Lower lobe of right lung (tissue), 2 donors: Measurements from ENCODE around the gene SREBF1. TPM values are rescaled to one million over a fixed set of nuclear protein-coding genes. Genes with fewer than 3 reads are reported as not detected.

Experiments used
- ATAC-seq, 2 donors: fragments of 200-7000 bp; cut with Tn5 transposase; one replicate each; pipeline ENCODE4 v1.9.1; 2020 to 2022; ENCODE audit warnings: mild to moderate bottlenecking in 2 of 2, moderate library complexity in 2 of 2
- DNase-seq: peaks from one replicate; pipeline ENCODE4 v3.0.0-alpha.2; 2020
- H3K27ac ChIP-seq: fragments of 200-600 bp; one replicate; pipeline ENCODE4 v1.8.0; 2022
- H3K27me3 ChIP-seq: fragments of 200-600 bp; one replicate; pipeline ENCODE4 v1.8.0; 2022; ENCODE audit warnings: low read depth
- H3K36me3 ChIP-seq: fragments of 200-600 bp; one replicate; pipeline ENCODE4 v1.8.0; 2022; ENCODE audit warnings: mild to moderate bottlenecking
- H3K4me1 ChIP-seq: fragments of 200-600 bp; one replicate; pipeline ENCODE4 v1.8.0; 2022
- H3K4me3 ChIP-seq: fragments of 200-600 bp; one replicate; pipeline ENCODE4 v1.8.0; 2022; ENCODE audit warnings: mild to moderate bottlenecking
- H3K9me3 ChIP-seq: fragments of 200-600 bp; one replicate; pipeline ENCODE4 v1.8.0; 2022
- CTCF ChIP-seq: fragments of 200-600 bp; IDR thresholded peaks from one replicate; pipeline ENCODE4 v1.8.0; 2022; ENCODE audit warnings: antibody characterized with exemption, mild to moderate bottlenecking
- intact Hi-C: fragments of 100-400 bp; cut with DNase I; formaldehyde crosslinking; loops from one replicate; pipeline ENCODE4 v1.11.0; 2022
- total RNA-seq: library from RNA; stranded (reverse); fragmentation: NEBNext Ultra II Directional; extraction: Animal tissue kit (Norgen Biotek cat#: 25700); gene quantifications from one replicate; pipeline ENCODE4 v1.2.1, GENCODE V29; 2021
- donor health status: DM: no; HTN: yes; CAD: no; lungs with severe emphysema.

The SREBF1 gene
- total RNA-seq, 1 donor from 2014 or later, result 77.2 TPM

GRCh38 chr17:17813055-17813724 lies 23.6 kb downstream of the SREBF1 start:
- Histone ChIP-seq H3K4me3 (no peak overlapping the region), H3K27me3 (no peaks in the 10 kb centered on the region), H3K9me3 (no peaks in the 10 kb centered on the region), H3K36me3 (peaks cover 69% of the 10 kb centered on the region), H3K4me1 (peaks cover 30% of the 10 kb centered on the region), H3K27ac (no peak overlapping the region)
- no peak for DNase-seq
- intact Hi-C loops, result loop anchor here (5.0 kb wide), 1 partner anchor 49 kb away; no protein-coding TSS in a partner anchor
- no peak for TF ChIP-seq CTCF
- ATAC-seq, result no peak

GRCh38 chr17:17812211-17813054 lies 24.4 kb downstream of the SREBF1 start:
- H3K36me3 ChIP-seq, result peaks cover 64% of the 10 kb centered on the region
- H3K9me3 ChIP-seq, result no peaks in the 10 kb centered on the region
- intact Hi-C loops, result loop anchor here (5.0 kb wide), 1 partner anchor 50 kb away; no protein-coding TSS in a partner anchor
- TF ChIP-seq CTCF, result peak; percentile 100
- no peak overlapping the region for H3K4me3 ChIP-seq
- ATAC-seq, result peak; percentile 75 to 84
- H3K27me3 ChIP-seq, result no peaks in the 10 kb centered on the region
- H3K27ac ChIP-seq, result peak overlapping the region; percentile 49
- H3K4me1 ChIP-seq, result peaks cover 26% of the 10 kb centered on the region
- DNase-seq, result peak; percentile 85

DNA sequence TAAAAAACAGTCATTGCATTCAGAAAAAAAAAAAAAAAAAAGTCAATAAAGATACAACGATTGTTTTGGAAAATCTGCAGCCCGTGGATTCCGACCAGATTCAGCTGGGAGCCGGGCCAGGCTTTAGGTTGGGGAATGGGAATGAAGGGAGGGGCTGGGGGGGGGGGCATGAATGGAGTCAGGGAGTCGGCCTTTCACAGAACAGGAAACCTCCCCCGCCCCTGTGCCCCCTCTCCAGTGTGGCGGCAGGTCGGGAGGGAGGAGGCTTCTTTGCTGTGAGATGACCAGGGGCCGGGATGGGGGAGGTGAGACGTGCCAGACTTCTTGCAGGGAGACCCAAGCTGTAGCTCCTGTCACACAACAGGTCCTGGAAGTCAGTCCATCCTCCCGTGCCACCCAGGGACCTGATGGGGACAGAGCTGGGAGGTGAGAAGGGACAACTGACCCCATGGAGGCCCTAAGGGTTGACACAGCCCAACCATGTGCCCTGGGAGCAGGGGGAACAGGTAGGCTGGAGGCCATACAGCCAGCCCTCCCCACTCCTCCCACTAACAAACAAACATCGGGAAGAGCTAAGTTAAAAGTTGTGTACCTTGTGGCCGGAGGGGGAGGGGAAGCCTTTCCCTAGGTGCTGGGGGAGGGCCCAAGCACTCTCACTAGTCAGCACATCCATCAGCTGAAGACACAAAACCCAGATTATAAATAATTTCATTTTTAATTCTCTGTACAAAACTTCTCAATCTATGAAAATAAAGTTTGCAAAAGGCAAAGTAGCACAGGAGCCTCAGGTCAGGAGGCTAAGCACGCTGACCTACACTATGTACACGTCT lies 25.2 kb downstream of the SREBF1 start:
- intact Hi-C loops, result loop anchor here (5.0 kb wide), 1 partner anchor 51 kb away; no protein-coding TSS in a partner anchor
- Histone ChIP-seq H3K27me3 (no peaks in the 10 kb centered on the region), H3K36me3 (peaks cover 57% of the 10 kb centered on the region), H3K4me3 (no peak overlapping the region), H3K9me3 (no peaks in the 10 kb centered on the region), H3K4me1 (peaks cover 26% of the 10 kb centered on the region), H3K27ac (peak overlapping the region; percentile 49)
- ATAC-seq (peak in 1 of 2 donors; percentile 1), DNase-seq (no peak)
- TF ChIP-seq CTCF, result no peak

DNA sequence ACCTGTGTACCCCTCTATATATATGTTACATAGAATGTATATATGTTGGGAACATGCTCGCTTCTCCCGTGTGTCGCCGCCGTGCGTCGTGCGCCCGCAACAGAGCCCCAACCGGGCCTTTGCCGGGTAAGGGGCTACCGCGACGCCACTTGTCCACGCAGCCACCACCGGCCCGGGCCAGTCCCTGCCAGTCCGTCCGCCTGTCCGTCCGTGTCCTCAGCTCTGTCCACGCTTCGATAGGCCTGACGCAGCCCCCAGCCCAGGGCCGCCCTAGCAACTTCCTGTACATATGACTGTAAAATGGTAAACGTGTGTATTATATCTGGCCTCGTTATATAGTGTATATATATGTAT lies 25.9 kb downstream of the SREBF1 start:
- Histone ChIP-seq H3K27ac (no peak overlapping the region), H3K4me1 (peaks cover 26% of the 10 kb centered on the region), H3K9me3 (no peaks in the 10 kb centered on the region), H3K36me3 (peaks cover 58% of the 10 kb centered on the region), H3K4me3 (no peak overlapping the region), H3K27me3 (no peaks in the 10 kb centered on the region)
- intact Hi-C loops, result loop anchor here (5.0 kb wide), 1 partner anchor 51 kb away; no protein-coding TSS in a partner anchor
- no peak for DNase-seq
- no peak for TF ChIP-seq CTCF
- no peak for ATAC-seq
